Neural progenitor cell (in vitro differentiated cells): ENCODE results near the gene GPR87. TPM values are rescaled to one million over a fixed set of nuclear protein-coding genes. Genes with fewer than 3 reads are reported as not detected.

Experiments used
- DNase-seq: peaks from one replicate; pipeline ENCODE4 v3.0.0-alpha.2; 2016; ENCODE audit warnings: low spot score
- H2AFZ ChIP-seq: fragments of 200-600 bp; sonication (generic); replicated peaks from 2 replicates; pipeline ENCODE4 v1.6.1; 2016; ENCODE audit warnings: antibody characterized with exemption
- H3F3A ChIP-seq: fragments of 200-600 bp; sonication (generic); 2 replicates; pipeline ENCODE4 v1.6.1; 2016; ENCODE audit warnings: antibody characterized with exemption, low read depth
- H3K27ac ChIP-seq: fragments of 200-600 bp; sonication (generic); 2 replicates; pipeline ENCODE4 v1.5.1; 2016; ENCODE audit warnings: mild to moderate bottlenecking
- H3K27me3 ChIP-seq: fragments of 200-600 bp; sonication (generic); 2 replicates; pipeline ENCODE4 v1.6.1; 2016; ENCODE audit warnings: mild to moderate bottlenecking, moderate library complexity
- H3K36me3 ChIP-seq: fragments of 200-600 bp; sonication (generic); 2 replicates; pipeline ENCODE4 v1.5.1; 2016
- H3K4me1 ChIP-seq: fragments of 200-600 bp; sonication (generic); 2 replicates; pipeline ENCODE4 v1.6.1; 2016; ENCODE audit warnings: mixed run types
- H3K4me2 ChIP-seq: fragments of 200-600 bp; sonication (generic); 2 replicates; pipeline ENCODE4 v1.6.1; 2016
- H3K4me3 ChIP-seq: fragments of 200-600 bp; sonication (generic); 2 replicates; pipeline ENCODE4 v1.5.1; 2016
- H3K79me2 ChIP-seq: fragments of 200-600 bp; sonication (generic); 2 replicates; pipeline ENCODE4 v1.6.1; 2016; ENCODE audit warnings: low read depth
- H3K9ac ChIP-seq: fragments of 200-600 bp; sonication (generic); 2 replicates; pipeline ENCODE4 v1.6.1; 2016
- H3K9me3 ChIP-seq: fragments of 200-600 bp; sonication (generic); 2 replicates; pipeline ENCODE4 v1.5.1; 2016; ENCODE audit warnings: low read depth
- H4K20me1 ChIP-seq: fragments of 200-600 bp; sonication (generic); 2 replicates; pipeline ENCODE4 v1.6.1; 2016; ENCODE audit warnings: low read depth
- H3K27ac Mint-ChIP-seq: 3 replicates; pipeline ENCODE4 v1.8.0; 2021; ENCODE audit warnings: mixed read lengths
- H3K27me3 Mint-ChIP-seq: 2 replicates; pipeline ENCODE4 v1.8.0; 2022; ENCODE audit warnings: low read depth, mild to moderate bottlenecking, inconsistent platforms, moderate library complexity, mixed read lengths; ENCODE audit not compliant: insufficient read depth
- H3K36me3 Mint-ChIP-seq: 3 replicates; pipeline ENCODE4 v1.8.0; 2021; ENCODE audit warnings: mixed read lengths
- H3K4me1 Mint-ChIP-seq: 3 replicates; pipeline ENCODE4 v1.8.0; 2021; ENCODE audit warnings: mixed read lengths
- H3K4me3 Mint-ChIP-seq: 3 replicates; pipeline ENCODE4 v1.8.0; 2021; ENCODE audit warnings: mild to moderate bottlenecking, moderate library complexity, mixed read lengths
- H3K9me3 Mint-ChIP-seq: 3 replicates; pipeline ENCODE4 v1.8.0; 2020; ENCODE audit warnings: mixed read lengths
- EZH2 ChIP-seq: fragments of 200-600 bp; sonication (generic); IDR thresholded peaks from 2 replicates; pipeline ENCODE4 v1.6.1; 2017; ENCODE audit warnings: antibody characterized with exemption, mild to moderate bottlenecking, moderate library complexity
- EZH2phosphoT487 ChIP-seq: fragments of 200-600 bp; sonication (generic); IDR thresholded peaks from 2 replicates; pipeline ENCODE4 v1.6.1; 2017; ENCODE audit warnings: antibody characterized with exemption
- total RNA-seq: library from RNA; depleted of rRNA; stranded (reverse); fragments of >200 nt; gene quantifications from 2 replicates; pipeline ENCODE4 v1.2.3, GENCODE V29; 2015; ENCODE audit warnings: low replicate concordance
- TF ChIP-seq, protein P1 (sequence below): fragments of 200-600 bp; sonication (generic); IDR thresholded peaks from 2 replicates; pipeline ENCODE4 v1.5.1; 2017; ENCODE audit warnings: antibody characterized with exemption, mild to moderate bottlenecking

GPR87 gene
- total RNA-seq, 1 donor from 2014 or later = not detected

DNA sequence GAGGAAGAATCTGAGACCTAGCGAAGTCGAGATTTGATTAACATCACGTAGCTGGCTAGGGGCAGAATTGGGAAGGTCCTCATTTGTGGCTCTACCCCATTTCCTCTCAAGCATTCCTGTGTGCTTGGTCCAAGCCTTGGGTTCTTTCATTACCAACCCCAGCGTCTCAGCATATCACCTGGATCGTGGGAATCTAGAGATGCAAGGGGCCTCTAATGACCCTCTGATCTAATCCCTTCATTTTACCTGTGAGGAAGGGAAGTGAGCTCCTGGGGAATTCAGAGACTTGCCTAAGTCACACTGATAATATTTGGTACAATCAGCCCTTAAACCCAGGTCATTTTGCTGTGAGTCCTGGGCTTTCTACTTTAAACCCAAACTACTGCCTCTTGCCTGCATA, 2.0 kb downstream of the GPR87 start:
- Histone ChIP-seq H3K79me2 (no peaks in the 10 kb centered on the region), H3K4me2 (no peak overlapping the region), H3K27me3 (no peaks in the 10 kb centered on the region), H3K4me1 (peaks cover 8% of the 10 kb centered on the region), H3K4me3 (no peak overlapping the region), H3K36me3 (no peaks in the 10 kb centered on the region), H3K27ac (no peak overlapping the region), H3K9ac (no peak overlapping the region), H2AFZ (no peak overlapping the region), H3K9me3 (no peaks in the 10 kb centered on the region), H4K20me1 (no peaks in the 10 kb centered on the region), H3F3A (no peaks in the 10 kb centered on the region)
- Mint-ChIP-seq H3K27me3 (no peaks in the 10 kb centered on the region), H3K27ac (no peak overlapping the region), H3K4me3 (no peak overlapping the region), H3K4me1 (peaks cover 3% of the 10 kb centered on the region), H3K36me3 (no peaks in the 10 kb centered on the region), H3K9me3 (no peaks in the 10 kb centered on the region)
- TF ChIP-seq, protein P1, sequence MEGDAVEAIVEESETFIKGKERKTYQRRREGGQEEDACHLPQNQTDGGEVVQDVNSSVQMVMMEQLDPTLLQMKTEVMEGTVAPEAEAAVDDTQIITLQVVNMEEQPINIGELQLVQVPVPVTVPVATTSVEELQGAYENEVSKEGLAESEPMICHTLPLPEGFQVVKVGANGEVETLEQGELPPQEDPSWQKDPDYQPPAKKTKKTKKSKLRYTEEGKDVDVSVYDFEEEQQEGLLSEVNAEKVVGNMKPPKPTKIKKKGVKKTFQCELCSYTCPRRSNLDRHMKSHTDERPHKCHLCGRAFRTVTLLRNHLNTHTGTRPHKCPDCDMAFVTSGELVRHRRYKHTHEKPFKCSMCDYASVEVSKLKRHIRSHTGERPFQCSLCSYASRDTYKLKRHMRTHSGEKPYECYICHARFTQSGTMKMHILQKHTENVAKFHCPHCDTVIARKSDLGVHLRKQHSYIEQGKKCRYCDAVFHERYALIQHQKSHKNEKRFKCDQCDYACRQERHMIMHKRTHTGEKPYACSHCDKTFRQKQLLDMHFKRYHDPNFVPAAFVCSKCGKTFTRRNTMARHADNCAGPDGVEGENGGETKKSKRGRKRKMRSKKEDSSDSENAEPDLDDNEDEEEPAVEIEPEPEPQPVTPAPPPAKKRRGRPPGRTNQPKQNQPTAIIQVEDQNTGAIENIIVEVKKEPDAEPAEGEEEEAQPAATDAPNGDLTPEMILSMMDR = no peak
- no peak for TF ChIP-seq EZH2
- no peak for TF ChIP-seq EZH2phosphoT487
- DNase-seq = no peak

DNA sequence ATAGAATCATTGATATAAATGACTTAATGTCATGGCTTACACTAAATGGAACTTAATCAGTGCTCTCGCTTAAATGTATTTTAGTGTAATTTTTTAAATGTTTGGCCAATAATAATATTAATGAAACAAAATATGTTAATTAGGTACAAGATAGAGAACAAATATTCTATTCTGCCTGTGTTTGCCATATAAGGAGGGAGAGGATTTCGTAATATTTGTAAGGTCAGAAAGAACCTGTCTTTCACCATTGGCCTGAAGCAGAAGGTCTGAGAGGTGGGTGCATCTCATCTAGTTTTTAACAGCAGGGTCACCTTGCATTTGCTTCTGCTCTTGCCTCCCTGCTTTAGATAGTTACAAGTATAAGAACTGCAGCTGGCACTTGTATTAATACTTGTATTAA, 2.5 kb downstream of the GPR87 start:
- H3K79me2 ChIP-seq = no peaks in the 10 kb centered on the region
- H3K9me3 ChIP-seq = no peaks in the 10 kb centered on the region
- Mint-ChIP-seq H3K27ac (no peak overlapping the region), H3K4me1 (peaks cover 3% of the 10 kb centered on the region), H3K27me3 (no peaks in the 10 kb centered on the region), H3K4me3 (no peak overlapping the region), H3K9me3 (no peaks in the 10 kb centered on the region), H3K36me3 (no peaks in the 10 kb centered on the region)
- H3K9ac ChIP-seq = no peak overlapping the region
- H3F3A ChIP-seq = no peaks in the 10 kb centered on the region
- DNase-seq = no peak
- no peak overlapping the region for H2AFZ ChIP-seq
- no peak overlapping the region for H3K27ac ChIP-seq
- H3K4me3 ChIP-seq = no peak overlapping the region
- H3K4me1 ChIP-seq = peaks cover 8% of the 10 kb centered on the region
- no peaks in the 10 kb centered on the region for H3K27me3 ChIP-seq
- H4K20me1 ChIP-seq = no peaks in the 10 kb centered on the region
- no peak for TF ChIP-seq EZH2
- no peak for TF ChIP-seq EZH2phosphoT487
- TF ChIP-seq, protein P1 = no peak
- H3K4me2 ChIP-seq = no peak overlapping the region
- H3K36me3 ChIP-seq = no peaks in the 10 kb centered on the region

DNA sequence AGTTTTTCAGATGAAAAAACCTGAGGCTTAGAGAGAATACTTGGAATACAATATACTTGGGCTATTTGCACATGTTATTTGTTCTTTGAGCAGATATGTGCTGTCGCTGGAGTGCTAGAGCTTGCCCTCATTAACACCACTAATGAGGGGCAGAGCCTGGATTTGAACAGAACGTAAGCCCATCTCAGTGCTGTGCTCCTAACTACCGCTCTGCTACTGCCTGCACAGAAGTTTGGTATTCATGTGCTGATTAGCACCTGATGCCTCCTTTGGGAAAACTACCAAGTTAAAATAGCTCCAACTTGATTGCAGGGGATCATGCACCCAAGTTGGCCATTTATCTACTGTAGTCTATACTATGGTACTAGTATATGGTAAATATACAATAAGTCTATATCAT, 3.6 kb downstream of the GPR87 start:
- H3K9ac ChIP-seq = no peak overlapping the region
- H3K27me3 ChIP-seq = no peaks in the 10 kb centered on the region
- H3K36me3 ChIP-seq = no peaks in the 10 kb centered on the region
- no peaks in the 10 kb centered on the region for H3F3A ChIP-seq
- H3K4me3 ChIP-seq = no peak overlapping the region
- Mint-ChIP-seq H3K27ac (no peak overlapping the region), H3K9me3 (no peaks in the 10 kb centered on the region), H3K4me1 (no peaks in the 10 kb centered on the region), H3K36me3 (no peaks in the 10 kb centered on the region), H3K4me3 (no peak overlapping the region), H3K27me3 (no peaks in the 10 kb centered on the region)
- no peak overlapping the region for H2AFZ ChIP-seq
- no peaks in the 10 kb centered on the region for H3K9me3 ChIP-seq
- H3K4me1 ChIP-seq = peaks cover 8% of the 10 kb centered on the region
- TF ChIP-seq EZH2 (no peak), EZH2phosphoT487 (no peak)
- TF ChIP-seq, protein P1 = no peak
- no peak overlapping the region for H3K4me2 ChIP-seq
- H3K27ac ChIP-seq = no peak overlapping the region
- no peak for DNase-seq
- H4K20me1 ChIP-seq = no peaks in the 10 kb centered on the region
- no peaks in the 10 kb centered on the region for H3K79me2 ChIP-seq

DNA sequence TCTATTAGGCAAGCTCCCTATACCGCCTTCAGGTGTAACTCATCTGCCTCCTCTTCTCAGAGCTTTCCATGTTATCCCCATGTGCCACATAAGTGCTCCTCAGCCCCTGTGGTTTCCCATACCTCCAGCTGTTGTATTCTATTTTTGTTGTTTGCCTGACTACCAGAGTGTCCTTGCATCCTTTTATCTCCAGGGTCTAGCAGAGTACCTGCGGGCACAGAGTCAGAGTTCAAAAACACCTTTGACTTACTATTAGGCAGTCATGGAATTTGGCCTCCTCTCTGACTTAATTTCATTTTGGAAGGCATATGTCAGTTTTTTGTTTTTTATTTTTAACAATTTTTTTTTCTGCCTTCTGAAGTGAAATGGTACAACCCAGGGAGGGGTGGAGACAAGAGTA, 7.1 kb downstream of the GPR87 start:
- no peak overlapping the region for H3K4me2 ChIP-seq
- H3K36me3 Mint-ChIP-seq = no peaks in the 10 kb centered on the region
- H3K4me1 ChIP-seq = peaks cover 4% of the 10 kb centered on the region
- H3K27ac Mint-ChIP-seq = no peak overlapping the region
- no peaks in the 10 kb centered on the region for H3K9me3 Mint-ChIP-seq
- no peak overlapping the region for H3K9ac ChIP-seq
- no peak overlapping the region for H3K4me3 Mint-ChIP-seq
- peaks cover 4% of the 10 kb centered on the region for H3K4me1 Mint-ChIP-seq
- no peak for DNase-seq
- no peaks in the 10 kb centered on the region for H3K79me2 ChIP-seq
- no peaks in the 10 kb centered on the region for H4K20me1 ChIP-seq
- no peaks in the 10 kb centered on the region for H3K36me3 ChIP-seq
- no peak overlapping the region for H3K4me3 ChIP-seq
- H3K9me3 ChIP-seq = no peaks in the 10 kb centered on the region
- TF ChIP-seq, protein P1 = no peak
- TF ChIP-seq EZH2phosphoT487 (no peak), EZH2 (no peak)
- H3K27me3 ChIP-seq = no peaks in the 10 kb centered on the region
- H3F3A ChIP-seq = peaks cover 4% of the 10 kb centered on the region
- H3K27me3 Mint-ChIP-seq = no peaks in the 10 kb centered on the region
- H2AFZ ChIP-seq = no peak overlapping the region
- H3K27ac ChIP-seq = no peak overlapping the region
